SK-N-MC (cell line): ENCODE results near the gene CPSF3.

ENCODE experiments used
- DNase-seq: peaks from one replicate; pipeline ENCODE4 v3.0.0-alpha.2; 2011; ENCODE audit warnings: low read depth, low spot score
- H3K27ac ChIP-seq: fragments of 200-600 bp; sonication (generic); 2 replicates; pipeline ENCODE4 v1.5.1; 2016; ENCODE audit warnings: mixed run types
- H3K36me3 ChIP-seq: fragments of 200-600 bp; sonication (generic); 2 replicates; pipeline ENCODE4 v1.6.1; 2017; ENCODE audit warnings: antibody characterized with exemption, low read length, mixed read lengths; ENCODE audit not compliant: insufficient read depth
- H3K4me3 ChIP-seq: fragments of 200-600 bp; sonication (generic); 2 replicates; pipeline ENCODE4 v1.5.1; 2016
- H3K9ac ChIP-seq: fragments of 200-600 bp; sonication (generic); 2 replicates; pipeline ENCODE4 v1.8.0; 2017; ENCODE audit warnings: mixed run types, mixed read lengths; ENCODE audit not compliant: insufficient read length
- H3K9me3 ChIP-seq: fragments of 200-600 bp; sonication (generic); 2 replicates; pipeline ENCODE4 v1.6.1; 2017; ENCODE audit warnings: low read depth, mild to moderate bottlenecking, antibody characterized with exemption, low read length, moderate library complexity, mixed read lengths
- EZH2 ChIP-seq: fragments of 200-600 bp; sonication (generic); IDR thresholded peaks from one replicate; pipeline ENCODE4 v1.6.1; 2017; ENCODE audit warnings: antibody characterized with exemption
- FOXP2 ChIP-seq: optimal IDR thresholded peaks from 2 replicates; pipeline ENCODE3; 2011; ENCODE audit warnings: mild to moderate bottlenecking, moderate library complexity; ENCODE audit not compliant: insufficient read depth; ENCODE audit errors: extremely low read length, control extremely low read depth
- POLR2AphosphoS5 ChIP-seq: IDR thresholded peaks from 2 replicates; pipeline ENCODE4 v1.6.1; 2012; ENCODE audit warnings: mild to moderate bottlenecking, low read depth, low read length, borderline replicate concordance

CPSF3 gene

DNA sequence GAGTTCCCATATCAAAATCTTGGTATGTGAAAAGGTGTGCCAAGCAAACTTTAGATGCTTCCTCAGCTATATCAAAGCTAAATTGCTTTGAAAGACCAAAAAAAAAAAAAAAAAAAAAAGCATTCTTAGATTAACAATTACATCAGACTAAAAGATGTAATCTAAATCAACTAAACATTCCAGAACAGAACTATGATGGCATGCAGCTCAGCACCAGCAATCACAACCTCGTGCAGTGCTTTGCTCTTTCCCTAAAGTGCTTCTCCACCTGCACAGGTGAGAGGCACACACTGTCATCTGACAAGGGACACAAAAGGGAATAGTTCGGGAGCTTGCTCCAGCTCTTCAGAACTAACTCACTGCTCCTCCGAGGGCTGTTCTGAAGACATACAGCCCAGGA, 94.7 kb downstream of the CPSF3 start:
- TF ChIP-seq POLR2AphosphoS5 (no peak), FOXP2 (no peak), EZH2 (no peak)
- Histone ChIP-seq H3K9me3 (no peaks in the 10 kb centered on the region), H3K4me3 (no peak overlapping the region), H3K27ac (no peak overlapping the region), H3K36me3 (peaks cover 58% of the 10 kb centered on the region), H3K9ac (no peak overlapping the region)
- no peak for DNase-seq

- Histone ChIP-seq H3K9ac (no peak overlapping the region), H3K27ac (no peak overlapping the region), H3K9me3 (no peaks in the 10 kb centered on the region), H3K4me3 (no peak overlapping the region), H3K36me3 (peaks cover 57% of the 10 kb centered on the region)
- TF ChIP-seq EZH2 (no peak), FOXP2 (no peak), POLR2AphosphoS5 (no peak)
- no peak for DNase-seq
These were observed 95.3 kb downstream of the CPSF3 start for GRCh38 chr2:9518780-9519179.

GRCh38 chr2:9519250-9519649, 95.8 kb downstream of the CPSF3 start:
- Histone ChIP-seq H3K4me3 (no peak overlapping the region), H3K27ac (no peak overlapping the region), H3K9me3 (no peaks in the 10 kb centered on the region), H3K9ac (no peak overlapping the region), H3K36me3 (peaks cover 57% of the 10 kb centered on the region)
- TF ChIP-seq POLR2AphosphoS5 (no peak), FOXP2 (no peak), EZH2 (no peak)
- DNase-seq = no peak
